Loucy (cell line): ENCODE measurements around the gene TOX3.

Source experiments
- H2AFZ ChIP-seq: fragments of 200-600 bp; sonication (generic); 2 replicates; pipeline ENCODE4 v1.6.0; 2016; ENCODE audit warnings: antibody characterized with exemption, mild to moderate bottlenecking, low read length, moderate library complexity
- H3F3A ChIP-seq: fragments of 200-600 bp; 2 replicates; pipeline ENCODE4 v1.6.0; 2016; ENCODE audit warnings: antibody characterized with exemption, low read depth, mild to moderate bottlenecking
- H3K27me3 ChIP-seq: fragments of 200-600 bp; sonication (generic); 2 replicates; pipeline ENCODE4 v1.6.1; 2014; ENCODE audit warnings: low read length, mild to moderate bottlenecking; ENCODE audit not compliant: insufficient read depth, poor library complexity, severe bottlenecking
- H3K36me3 ChIP-seq: fragments of 200-600 bp; sonication (generic); 2 replicates; pipeline ENCODE4 v1.6.1; 2016; ENCODE audit warnings: low read length; ENCODE audit not compliant: insufficient read depth
- H3K4me1 ChIP-seq: fragments of 200-600 bp; sonication (generic); 2 replicates; pipeline ENCODE4 v1.5.1; 2014; ENCODE audit warnings: low read length, mild to moderate bottlenecking; ENCODE audit not compliant: insufficient read depth, poor library complexity, severe bottlenecking
- H3K4me2 ChIP-seq: fragments of 200-600 bp; sonication (generic); 2 replicates; pipeline ENCODE4 v1.6.0; 2014; ENCODE audit warnings: antibody characterized with exemption, low read length, low read depth, mild to moderate bottlenecking; ENCODE audit not compliant: poor library complexity, severe bottlenecking
- H3K4me3 ChIP-seq: fragments of 200-600 bp; sonication (generic); 2 replicates; pipeline ENCODE4 v1.5.1; 2014; ENCODE audit warnings: low read length, mild to moderate bottlenecking, mixed read lengths; ENCODE audit not compliant: poor library complexity, severe bottlenecking
- H3K79me2 ChIP-seq: fragments of 200-600 bp; sonication (generic); 2 replicates; pipeline ENCODE4 v1.6.1; 2014; ENCODE audit warnings: low read length; ENCODE audit not compliant: insufficient read depth
- H3K9ac ChIP-seq: fragments of 200-600 bp; sonication (generic); 2 replicates; pipeline ENCODE4 v1.6.0; 2014; ENCODE audit warnings: mild to moderate bottlenecking, low read depth, low read length, moderate library complexity; ENCODE audit not compliant: poor library complexity, severe bottlenecking
- H3K9me2 ChIP-seq: fragments of 200-600 bp; sonication (generic); replicated peaks from 2 replicates; pipeline ENCODE4 v1.6.1; 2016; ENCODE audit warnings: low read depth, low read length, mixed read lengths
- H3K9me3 ChIP-seq: fragments of 200-600 bp; sonication (generic); 2 replicates; pipeline ENCODE4 v1.6.1; 2014; ENCODE audit warnings: mild to moderate bottlenecking, antibody characterized with exemption, low read length, low read depth; ENCODE audit not compliant: insufficient read depth
- H4K20me1 ChIP-seq: fragments of 200-600 bp; sonication (generic); 2 replicates; pipeline ENCODE4 v1.6.0; 2014; ENCODE audit warnings: antibody characterized with exemption, low read length, mild to moderate bottlenecking; ENCODE audit not compliant: insufficient read depth, poor library complexity, severe bottlenecking
- EZH2phosphoT487 ChIP-seq: fragments of 200-600 bp; IDR thresholded peaks from 2 replicates; pipeline ENCODE4 v1.6.1; 2018; ENCODE audit warnings: antibody characterized with exemption, mild to moderate bottlenecking, moderate library complexity, borderline replicate concordance
- TF ChIP-seq, protein P1 (sequence below): fragments of 200-600 bp; sonication (generic); conservative IDR thresholded peaks from 2 replicates; pipeline ENCODE4 v1.5.1; 2014; ENCODE audit warnings: mild to moderate bottlenecking, antibody characterized with exemption, low read length

The TOX3 gene

DNA sequence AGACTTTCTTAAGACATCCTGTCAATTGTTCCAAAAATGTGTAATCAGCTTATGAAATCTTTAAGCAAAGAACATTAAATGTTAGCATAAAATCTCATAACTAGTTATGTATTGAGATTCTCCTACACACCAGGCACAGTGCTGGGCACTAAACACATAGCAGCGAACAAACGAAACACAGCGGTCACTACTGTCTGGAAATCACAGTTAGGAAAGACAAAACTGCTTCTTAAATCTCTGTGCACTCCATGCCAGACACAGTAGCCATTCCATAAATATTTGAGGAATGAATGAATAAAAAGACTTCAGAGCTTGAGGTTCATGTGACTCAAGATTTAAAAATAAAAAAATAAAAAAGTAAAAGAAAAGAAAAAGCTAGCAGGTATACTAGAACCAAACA, 20.1 kb downstream of the TOX3 start:
- H3K27me3 ChIP-seq: no peaks in the 10 kb centered on the region
- H3K9me2 ChIP-seq: no peaks in the 10 kb centered on the region
- no peak overlapping the region for H3K4me3 ChIP-seq
- H4K20me1 ChIP-seq: no peaks in the 10 kb centered on the region
- no peaks in the 10 kb centered on the region for H3F3A ChIP-seq
- no peaks in the 10 kb centered on the region for H3K36me3 ChIP-seq
- no peak overlapping the region for H3K4me2 ChIP-seq
- no peaks in the 10 kb centered on the region for H3K9me3 ChIP-seq
- H3K79me2 ChIP-seq: no peaks in the 10 kb centered on the region
- no peak for TF ChIP-seq EZH2phosphoT487
- TF ChIP-seq, protein P1, sequence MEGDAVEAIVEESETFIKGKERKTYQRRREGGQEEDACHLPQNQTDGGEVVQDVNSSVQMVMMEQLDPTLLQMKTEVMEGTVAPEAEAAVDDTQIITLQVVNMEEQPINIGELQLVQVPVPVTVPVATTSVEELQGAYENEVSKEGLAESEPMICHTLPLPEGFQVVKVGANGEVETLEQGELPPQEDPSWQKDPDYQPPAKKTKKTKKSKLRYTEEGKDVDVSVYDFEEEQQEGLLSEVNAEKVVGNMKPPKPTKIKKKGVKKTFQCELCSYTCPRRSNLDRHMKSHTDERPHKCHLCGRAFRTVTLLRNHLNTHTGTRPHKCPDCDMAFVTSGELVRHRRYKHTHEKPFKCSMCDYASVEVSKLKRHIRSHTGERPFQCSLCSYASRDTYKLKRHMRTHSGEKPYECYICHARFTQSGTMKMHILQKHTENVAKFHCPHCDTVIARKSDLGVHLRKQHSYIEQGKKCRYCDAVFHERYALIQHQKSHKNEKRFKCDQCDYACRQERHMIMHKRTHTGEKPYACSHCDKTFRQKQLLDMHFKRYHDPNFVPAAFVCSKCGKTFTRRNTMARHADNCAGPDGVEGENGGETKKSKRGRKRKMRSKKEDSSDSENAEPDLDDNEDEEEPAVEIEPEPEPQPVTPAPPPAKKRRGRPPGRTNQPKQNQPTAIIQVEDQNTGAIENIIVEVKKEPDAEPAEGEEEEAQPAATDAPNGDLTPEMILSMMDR: no peak
- H2AFZ ChIP-seq: no peak overlapping the region
- H3K4me1 ChIP-seq: no peaks in the 10 kb centered on the region
- no peak overlapping the region for H3K9ac ChIP-seq

DNA sequence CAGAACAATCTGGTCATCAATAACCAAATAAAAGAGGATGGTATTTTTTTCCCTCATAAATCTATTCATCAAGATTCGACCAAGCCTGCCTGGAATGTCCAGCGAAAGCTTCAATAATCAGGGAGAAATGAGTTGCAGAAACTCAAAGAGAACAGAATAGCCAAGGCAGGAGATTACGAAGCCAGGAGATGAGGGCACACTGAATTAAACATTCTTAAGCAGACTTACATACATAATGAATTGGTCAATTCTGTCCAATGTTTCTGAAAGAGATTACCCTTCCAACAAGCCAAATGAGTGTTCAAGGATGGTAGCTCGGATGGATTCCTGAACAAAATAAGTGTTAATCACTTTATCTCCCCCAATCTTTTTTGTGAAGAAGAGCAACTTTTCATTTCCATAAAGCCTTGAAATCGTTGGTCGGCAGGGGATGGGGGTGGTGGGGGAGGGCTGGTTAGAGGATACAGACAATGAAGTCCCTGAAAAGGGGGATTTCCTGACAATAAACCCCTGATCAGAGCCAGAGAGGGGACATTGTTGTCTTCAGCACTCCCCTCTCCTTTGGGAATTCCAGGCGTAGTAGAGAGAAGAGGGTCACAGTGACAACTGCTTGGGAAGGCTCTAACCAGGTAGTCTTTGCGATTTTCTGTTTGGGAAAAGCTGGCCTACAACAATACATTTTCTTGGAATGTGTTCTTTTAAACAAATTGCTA, 20.7 kb downstream of the TOX3 start:
- Histone ChIP-seq H3K4me3 (no peak overlapping the region), H3K79me2 (no peaks in the 10 kb centered on the region)

DNA sequence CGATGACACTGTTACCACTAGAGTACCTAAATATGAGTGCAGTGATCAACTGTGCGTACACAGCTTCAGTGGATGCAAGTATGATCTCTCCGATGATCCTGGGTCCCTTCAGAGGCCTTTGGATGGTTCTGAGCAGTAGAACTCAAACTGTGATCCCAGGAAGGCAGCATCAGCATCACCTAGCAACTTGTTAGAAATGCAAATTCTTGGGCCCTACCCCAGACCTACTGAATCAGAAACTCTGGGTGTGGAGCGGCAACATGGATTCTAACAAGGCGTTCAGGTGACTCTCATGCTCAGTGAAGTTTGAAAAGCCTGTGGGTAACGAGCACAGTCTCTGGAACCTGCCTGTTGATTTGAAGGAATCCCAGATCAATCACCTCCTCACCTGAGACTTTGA, 25.4 kb downstream of the TOX3 start:
- Histone ChIP-seq H3F3A (no peaks in the 10 kb centered on the region), H3K27me3 (no peaks in the 10 kb centered on the region), H2AFZ (no peak overlapping the region), H3K79me2 (no peaks in the 10 kb centered on the region), H3K4me1 (no peaks in the 10 kb centered on the region), H3K9ac (no peak overlapping the region), H3K36me3 (no peaks in the 10 kb centered on the region), H3K9me2 (no peaks in the 10 kb centered on the region), H3K4me2 (no peak overlapping the region), H4K20me1 (no peaks in the 10 kb centered on the region), H3K9me3 (no peaks in the 10 kb centered on the region), H3K4me3 (no peak overlapping the region)
- TF ChIP-seq, protein P1: no peak
- TF ChIP-seq EZH2phosphoT487: no peak

More for the DNA sequence above, 20.7 kb downstream of the TOX3 start:
- no peak overlapping the region for H3K4me2 ChIP-seq
- H3K9ac ChIP-seq: no peak overlapping the region
- no peak overlapping the region for H2AFZ ChIP-seq
- H3K9me2 ChIP-seq: no peaks in the 10 kb centered on the region
- H3K36me3 ChIP-seq: no peaks in the 10 kb centered on the region
- H3F3A ChIP-seq: no peaks in the 10 kb centered on the region
- H3K9me3 ChIP-seq: no peaks in the 10 kb centered on the region
- H3K4me1 ChIP-seq: no peaks in the 10 kb centered on the region
- no peaks in the 10 kb centered on the region for H4K20me1 ChIP-seq
- no peaks in the 10 kb centered on the region for H3K27me3 ChIP-seq
- no peak for TF ChIP-seq EZH2phosphoT487
- TF ChIP-seq, protein P1: no peak
